GM12872 (cell line): ENCODE measurements around the gene SERPINI1.

ENCODE experiments used
- CTCF ChIP-seq: IDR thresholded peaks from 3 replicates; pipeline ENCODE4 v1.5.1; 2011; ENCODE audit warnings: low read depth, mild to moderate bottlenecking, low read length, moderate library complexity; ENCODE audit not compliant: insufficient read depth

SERPINI1 gene

DNA sequence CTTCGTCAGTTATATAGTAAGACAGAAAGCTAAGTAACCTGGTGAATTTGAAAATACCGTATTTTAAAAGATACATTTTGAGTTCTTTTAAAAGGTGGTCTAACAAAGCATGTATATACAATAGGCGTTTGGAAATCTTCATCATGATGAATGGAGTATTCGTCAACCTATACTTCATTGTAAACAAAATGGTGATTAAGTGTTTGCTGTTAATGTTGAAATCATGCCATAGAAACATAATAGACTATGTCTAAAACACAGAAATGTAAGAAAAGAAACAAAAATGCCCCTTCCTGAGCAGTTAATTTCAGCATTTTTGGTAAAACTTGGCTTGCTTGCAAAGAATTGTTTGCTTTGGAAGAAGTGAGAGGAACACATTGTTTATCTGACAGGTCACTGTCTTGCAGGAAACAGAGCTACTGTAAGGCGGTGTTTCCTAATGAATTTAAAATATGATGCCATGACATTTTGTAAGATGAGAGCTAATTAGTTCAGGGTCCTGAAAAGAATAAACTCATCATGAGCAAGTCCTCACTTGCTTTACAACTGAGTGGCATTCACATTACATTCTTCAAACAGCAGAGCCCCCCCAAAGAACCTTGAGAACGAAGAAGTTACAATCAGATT lies 126.7 kb downstream of the SERPINI1 start:
- TF ChIP-seq CTCF: no peak

GRCh38 chr3:167863811-167864551 lies 128.5 kb downstream of the SERPINI1 start:
- no peak for TF ChIP-seq CTCF

DNA sequence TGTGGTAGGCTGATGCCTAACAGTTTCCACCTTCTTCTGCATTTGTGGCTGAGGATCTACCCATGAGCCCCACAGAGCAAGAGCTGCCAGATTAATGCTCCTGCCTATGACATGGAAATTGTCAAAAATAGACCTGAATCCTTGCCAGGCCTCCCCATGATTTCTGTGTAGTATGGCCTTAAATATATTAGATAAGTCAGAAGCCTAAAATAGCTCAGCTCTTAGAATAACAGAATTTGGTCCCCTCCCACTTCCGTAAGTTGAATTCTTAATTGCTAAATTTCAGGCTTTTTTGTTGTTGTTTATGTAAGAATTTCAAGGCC lies 129.0 kb downstream of the SERPINI1 start:
- TF ChIP-seq CTCF: no peak

DNA sequence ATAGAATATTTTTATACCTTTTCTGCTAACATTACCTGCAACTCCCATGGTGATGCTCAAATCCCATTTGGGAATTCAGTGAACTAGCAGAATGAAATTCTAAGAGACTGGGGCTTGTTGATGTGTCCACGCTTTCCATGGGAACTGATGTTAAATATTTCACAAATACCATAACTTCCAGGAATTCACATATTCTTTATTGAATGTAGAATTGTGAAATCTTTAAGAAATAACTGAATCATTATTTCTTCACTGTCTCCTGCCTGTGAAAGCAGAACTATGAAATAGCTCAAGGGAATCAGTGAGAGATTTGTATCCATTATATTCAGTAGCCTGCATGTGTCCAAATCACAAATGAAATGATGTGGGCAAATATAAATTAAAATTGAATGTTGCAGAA lies 130.8 kb downstream of the SERPINI1 start:
- no peak for TF ChIP-seq CTCF

- no peak for TF ChIP-seq CTCF
These were observed 132.5 kb downstream of the SERPINI1 start for GRCh38 chr3:167867981-167868380.

- TF ChIP-seq CTCF: no peak
These were observed 134.7 kb downstream of the SERPINI1 start for GRCh38 chr3:167870181-167870580.

DNA sequence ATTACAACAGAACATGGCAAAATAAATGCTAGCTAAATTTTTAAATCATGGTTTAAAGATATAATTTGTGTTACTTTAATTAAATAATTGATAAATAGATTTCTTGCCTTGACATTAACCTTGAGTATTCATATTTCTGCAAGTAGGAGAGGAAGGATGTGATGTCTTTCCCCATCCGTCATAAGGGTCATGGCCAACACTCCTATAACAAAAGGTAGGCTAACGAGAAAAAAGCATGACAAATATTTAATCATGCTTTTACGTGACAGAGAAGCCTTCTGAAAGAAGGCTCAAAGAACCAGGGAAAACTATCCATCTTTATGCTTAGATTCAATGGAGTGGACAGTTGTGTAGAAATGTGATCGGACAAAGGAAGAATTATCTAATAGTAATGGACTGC lies 135.2 kb downstream of the SERPINI1 start:
- no peak for TF ChIP-seq CTCF
